ENCODE measurements around the gene RBPJL.
A peak's percentile ranks its signal among the peaks of the same experiment; 100 is the strongest.

Gene RBPJL

GRCh38 chr20:45309075-45309474 lies 2.4 kb downstream of the RBPJL start:
- no peak overlapping the region for H2AFZ ChIP-seq (ENCODE audit: low read depth)
- no peak for TF ChIP-seq CTCF (conservative IDR thresholded peaks at IDR 0.05; ENCODE audit: low read depth, low read length)
- no peak overlapping the region for H3K9ac ChIP-seq
- no peaks in the 10 kb centered on the region for H3K27me3 ChIP-seq (ENCODE audit: insufficient read depth, low read depth)
- no peaks in the 10 kb centered on the region for H4K20me1 ChIP-seq (ENCODE audit: insufficient read depth)
- no peak overlapping the region for H3K4me3 ChIP-seq (IDR thresholded peaks at IDR 0.05; ENCODE audit: insufficient read depth, low read depth, low read length)
- no peaks in the 10 kb centered on the region for H3K36me3 ChIP-seq (ENCODE audit: insufficient read depth)
- H3K4me1 ChIP-seq (ENCODE audit: low read depth, poor library complexity, severe bottlenecking), result peaks cover 10% of the 10 kb centered on the region
- H3K27ac ChIP-seq, result no peak overlapping the region
- no peak overlapping the region for H3K4me2 ChIP-seq
- H3K79me2 ChIP-seq (ENCODE audit: insufficient read depth, low read depth), result no peaks in the 10 kb centered on the region

DNA sequence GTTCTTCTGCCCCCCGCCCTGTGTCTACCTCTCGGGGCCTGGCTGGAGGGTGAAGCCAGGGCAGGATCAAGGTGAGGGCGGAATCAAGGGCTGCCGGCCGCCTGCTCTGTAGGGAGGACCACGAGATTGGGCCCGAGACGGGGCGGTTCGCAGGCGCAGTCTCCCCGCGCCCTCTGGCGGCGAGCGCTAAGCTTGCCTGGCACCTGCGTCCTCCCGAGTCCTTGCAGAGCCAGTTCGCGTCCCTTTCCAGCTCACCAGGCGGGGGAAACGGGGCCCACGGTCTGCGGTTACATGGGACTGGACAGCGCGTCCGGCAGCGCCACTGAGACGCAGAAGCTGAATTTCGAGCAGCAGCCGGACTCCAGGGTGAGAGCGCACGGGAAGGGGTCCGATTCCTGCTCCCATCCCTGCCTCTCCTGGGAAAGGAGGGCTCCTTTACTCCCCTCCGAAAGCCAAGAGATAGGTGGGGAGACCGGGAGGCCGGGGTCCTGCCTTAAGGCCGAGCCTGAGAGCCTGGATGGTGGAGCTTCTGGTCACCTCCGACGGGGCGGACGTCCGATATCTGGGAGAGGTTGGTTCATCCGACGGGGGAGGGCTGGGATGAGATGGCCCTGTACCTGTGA lies 5.1 kb downstream of the RBPJL start:
- Histone ChIP-seq H3K36me3 (ENCODE audit: insufficient read depth) (no peaks in the 10 kb centered on the region), H3K4me3 (IDR thresholded peaks at IDR 0.05; ENCODE audit: insufficient read depth, low read depth, low read length) (no peak overlapping the region), H3K4me1 (ENCODE audit: low read depth, poor library complexity, severe bottlenecking) (peaks cover 6% of the 10 kb centered on the region), H3K27me3 (ENCODE audit: insufficient read depth, low read depth) (no peaks in the 10 kb centered on the region), H2AFZ (ENCODE audit: low read depth) (peak overlapping the region; percentile 80), H3K27ac (no peak overlapping the region), H3K4me2 (peak overlapping the region; percentile 33), H3K79me2 (ENCODE audit: insufficient read depth, low read depth) (no peaks in the 10 kb centered on the region), H3K9ac (no peak overlapping the region), H4K20me1 (ENCODE audit: insufficient read depth) (no peaks in the 10 kb centered on the region)
- TF ChIP-seq CTCF (conservative IDR thresholded peaks at IDR 0.05; ENCODE audit: low read depth, low read length), result peak; percentile 89

DNA sequence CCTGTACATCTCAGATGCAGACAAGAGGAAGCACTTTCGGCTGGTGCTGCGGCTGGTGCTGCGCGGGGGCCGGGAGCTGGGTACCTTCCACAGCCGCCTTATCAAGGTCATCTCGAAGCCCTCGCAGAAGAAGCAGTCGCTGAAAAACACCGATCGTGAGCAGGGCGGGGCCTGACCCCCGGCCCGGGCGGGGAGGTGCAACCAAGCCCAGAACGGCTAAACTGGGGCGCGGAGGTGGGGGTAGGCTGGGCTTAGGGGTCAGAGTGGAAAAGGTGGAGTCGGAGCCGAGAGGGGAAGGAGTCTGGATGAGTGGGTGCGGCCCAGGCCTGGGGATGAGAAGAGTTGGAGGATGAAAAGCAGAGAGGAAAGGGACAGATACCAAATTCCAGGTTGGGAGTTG lies 5.6 kb downstream of the RBPJL start:
- Histone ChIP-seq H3K4me2 (no peak overlapping the region), H3K4me3 (IDR thresholded peaks at IDR 0.05; ENCODE audit: insufficient read depth, low read depth, low read length) (no peak overlapping the region)

DNA sequence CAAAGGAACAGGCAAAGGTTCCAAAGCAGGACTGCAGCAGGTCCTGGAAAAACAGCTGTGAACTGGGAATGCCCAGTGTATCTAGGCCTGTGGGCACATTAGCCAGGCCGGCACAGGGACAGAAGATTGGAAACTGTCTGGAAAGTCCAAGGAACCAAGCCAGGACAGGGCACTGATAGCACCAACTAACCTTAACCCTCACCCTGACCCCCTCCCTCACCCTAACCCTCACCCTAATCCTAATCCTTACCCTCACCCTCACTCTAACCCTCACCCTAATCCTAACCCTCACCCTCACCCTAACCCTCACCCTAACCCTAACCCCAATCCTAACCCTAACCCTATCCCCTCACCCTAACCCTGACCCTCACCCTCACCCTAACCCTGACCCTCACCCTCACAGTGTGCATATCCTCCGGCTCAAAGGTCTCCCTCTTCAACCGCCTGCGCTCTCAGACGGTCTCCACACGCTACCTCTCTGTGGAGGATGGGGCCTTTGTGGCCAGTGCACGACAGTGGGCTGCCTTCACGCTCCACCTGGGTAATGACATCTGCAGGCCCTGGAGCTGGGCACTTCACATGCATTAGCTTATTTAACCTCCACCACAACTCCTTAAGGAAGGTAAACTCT lies 6.5 kb downstream of the RBPJL start:
- Histone ChIP-seq H3K4me1 (ENCODE audit: low read depth, poor library complexity, severe bottlenecking) (peaks cover 9% of the 10 kb centered on the region), H4K20me1 (ENCODE audit: insufficient read depth) (no peaks in the 10 kb centered on the region), H3K36me3 (ENCODE audit: insufficient read depth) (no peaks in the 10 kb centered on the region), H2AFZ (ENCODE audit: low read depth) (no peak overlapping the region), H3K27me3 (ENCODE audit: insufficient read depth, low read depth) (no peaks in the 10 kb centered on the region), H3K4me3 (IDR thresholded peaks at IDR 0.05; ENCODE audit: insufficient read depth, low read depth, low read length) (no peak overlapping the region), H3K79me2 (ENCODE audit: insufficient read depth, low read depth) (no peaks in the 10 kb centered on the region), H3K9ac (no peak overlapping the region), H3K27ac (no peak overlapping the region), H3K4me2 (no peak overlapping the region)
- no peak for TF ChIP-seq CTCF (conservative IDR thresholded peaks at IDR 0.05; ENCODE audit: low read depth, low read length)

More for the DNA sequence above, 5.6 kb downstream of the RBPJL start:
- Histone ChIP-seq H2AFZ (ENCODE audit: low read depth) (no peak overlapping the region), H4K20me1 (ENCODE audit: insufficient read depth) (no peaks in the 10 kb centered on the region), H3K27me3 (ENCODE audit: insufficient read depth, low read depth) (no peaks in the 10 kb centered on the region), H3K4me1 (ENCODE audit: low read depth, poor library complexity, severe bottlenecking) (peaks cover 6% of the 10 kb centered on the region), H3K9ac (no peak overlapping the region), H3K79me2 (ENCODE audit: insufficient read depth, low read depth) (no peaks in the 10 kb centered on the region), H3K27ac (no peak overlapping the region), H3K36me3 (ENCODE audit: insufficient read depth) (no peaks in the 10 kb centered on the region)
- no peak for TF ChIP-seq CTCF (conservative IDR thresholded peaks at IDR 0.05; ENCODE audit: low read depth, low read length)

Measured in KMS-11 (cell line).